ENCODE data around the gene KIF6.

GRCh38 chr6:39756582-39756981 lies 31.4 kb upstream of the KIF6 start:
- TF ChIP-seq EZH2 (IDR thresholded peaks at IDR 0.05; ENCODE audit: borderline replicate concordance, low read depth, low read length, severe bottlenecking): no peak
- no peak for TF ChIP-seq CTCF (IDR thresholded peaks at IDR 0.05; ENCODE audit: borderline replicate concordance, extremely low read depth, low read length, poor library complexity, severe bottlenecking)
